Stimulated activated CD4-positive, alpha-beta T cell treated with anti-CD3 and anti-CD28 coated beads, Interleukin-12 subunit alpha, Interleukin-12 subunit beta, amount 100 ng/mL, for 24 hours (primary cell): Measurements from ENCODE around the gene ERFE.
"Not testable (repeated sequence)": the region's sequence is repeated elsewhere in the genome, so short reads cannot be mapped to it uniquely, and the experiment has no call there.

Source experiments
- DNase-seq, 2 experiments: peaks; one replicate each; pipeline ENCODE4 v3.0.0-alpha.2; 2020; ENCODE audit warnings: low read depth in 2 of 2

The ERFE gene

DNA sequence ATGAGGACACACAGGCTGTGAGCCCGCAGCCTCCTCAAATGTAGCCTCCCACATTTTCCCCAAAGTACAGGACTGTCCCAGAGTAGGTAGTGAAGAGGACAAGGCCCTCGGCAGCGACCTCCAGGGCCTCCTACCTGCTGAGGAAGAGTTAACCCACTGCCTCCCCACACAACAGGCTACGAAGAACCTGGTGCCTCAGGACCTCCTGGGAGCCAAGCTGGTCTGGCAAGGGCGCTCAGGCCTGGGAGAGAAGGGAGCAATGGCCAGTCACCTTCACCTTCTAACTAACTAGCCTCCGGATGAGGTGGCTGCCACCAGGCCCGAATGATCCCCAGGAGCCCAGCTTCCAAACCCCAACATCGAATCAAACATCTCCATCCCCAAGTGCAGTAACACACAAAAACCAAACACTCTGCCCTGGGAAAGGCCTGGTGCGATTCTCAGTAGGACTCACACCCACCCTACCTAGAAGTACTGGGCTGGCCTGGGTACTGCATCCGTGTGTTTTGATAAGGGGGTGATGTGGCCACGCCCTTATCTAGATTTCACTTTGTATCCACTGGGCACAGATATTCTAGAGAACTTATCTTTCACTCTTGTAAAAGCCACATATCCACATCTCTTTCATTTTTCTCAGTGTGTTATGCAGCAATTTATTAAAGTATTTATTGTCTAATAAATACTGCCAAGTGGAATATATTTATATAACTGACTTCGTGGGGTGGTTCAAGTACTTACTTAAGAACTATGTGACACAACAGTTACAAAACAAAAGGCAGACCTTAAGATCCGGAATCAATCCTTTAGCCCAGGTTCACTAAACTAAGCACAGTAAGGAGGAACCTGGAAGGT is 9.7 kb downstream of the ERFE start:
- no peak for DNase-seq

DNA sequence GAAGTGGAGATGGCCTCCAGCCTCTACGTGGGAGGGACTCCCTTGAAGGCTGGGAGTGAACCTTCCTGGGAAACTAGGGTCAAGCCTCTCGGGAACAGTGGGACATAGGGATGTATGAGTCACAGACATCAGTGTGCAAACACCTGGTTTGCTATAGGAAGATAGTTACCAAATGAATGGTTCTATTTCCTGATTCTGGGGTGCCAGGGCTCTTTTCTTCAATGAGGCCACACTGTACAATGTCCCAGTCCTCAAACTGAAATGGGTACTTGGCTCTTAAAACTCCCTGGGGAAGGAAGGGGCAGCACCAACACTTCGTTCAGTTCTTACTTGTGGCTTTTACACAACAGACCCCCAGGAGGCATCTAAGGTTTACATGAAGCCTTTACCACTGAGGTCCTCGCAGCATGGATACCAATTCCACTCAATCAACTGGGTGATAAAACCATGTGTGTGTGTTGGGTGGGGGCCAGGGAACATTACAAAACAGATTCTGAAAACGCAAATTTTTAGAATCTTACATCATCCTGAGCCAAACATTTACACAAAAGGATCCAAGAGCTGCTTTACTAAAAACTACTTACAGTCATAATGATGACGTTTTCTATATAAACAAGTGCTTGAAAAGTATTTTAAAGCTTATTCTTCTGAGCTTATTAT is 10.4 kb downstream of the ERFE start:
- no peak for DNase-seq

DNA sequence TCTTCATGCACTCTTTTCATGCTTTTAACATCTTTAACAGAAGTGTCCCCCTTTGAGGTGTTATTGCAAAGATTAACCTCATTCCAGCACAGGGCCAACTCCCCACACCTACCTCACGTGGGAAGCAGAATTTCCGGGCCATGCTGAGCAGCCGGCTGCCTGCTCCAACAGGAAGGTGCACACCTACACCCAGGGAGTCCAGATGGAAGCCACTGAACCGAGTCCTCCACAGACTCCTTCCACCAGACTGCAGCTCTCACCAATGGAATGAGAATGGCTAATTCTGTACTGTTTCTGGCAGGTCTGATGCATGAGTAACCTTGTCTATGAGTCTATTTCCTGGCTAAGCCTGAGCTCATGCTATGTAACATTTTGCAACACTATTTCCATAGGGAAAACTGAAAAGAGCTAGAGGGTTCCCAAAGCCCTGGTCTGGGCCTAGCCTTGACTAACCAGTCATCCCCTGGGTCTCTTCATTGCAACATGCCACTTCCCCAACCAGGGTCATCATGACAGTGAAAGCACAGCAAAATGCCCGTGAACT is 11.0 kb downstream of the ERFE start:
- DNase-seq: no peak

DNA sequence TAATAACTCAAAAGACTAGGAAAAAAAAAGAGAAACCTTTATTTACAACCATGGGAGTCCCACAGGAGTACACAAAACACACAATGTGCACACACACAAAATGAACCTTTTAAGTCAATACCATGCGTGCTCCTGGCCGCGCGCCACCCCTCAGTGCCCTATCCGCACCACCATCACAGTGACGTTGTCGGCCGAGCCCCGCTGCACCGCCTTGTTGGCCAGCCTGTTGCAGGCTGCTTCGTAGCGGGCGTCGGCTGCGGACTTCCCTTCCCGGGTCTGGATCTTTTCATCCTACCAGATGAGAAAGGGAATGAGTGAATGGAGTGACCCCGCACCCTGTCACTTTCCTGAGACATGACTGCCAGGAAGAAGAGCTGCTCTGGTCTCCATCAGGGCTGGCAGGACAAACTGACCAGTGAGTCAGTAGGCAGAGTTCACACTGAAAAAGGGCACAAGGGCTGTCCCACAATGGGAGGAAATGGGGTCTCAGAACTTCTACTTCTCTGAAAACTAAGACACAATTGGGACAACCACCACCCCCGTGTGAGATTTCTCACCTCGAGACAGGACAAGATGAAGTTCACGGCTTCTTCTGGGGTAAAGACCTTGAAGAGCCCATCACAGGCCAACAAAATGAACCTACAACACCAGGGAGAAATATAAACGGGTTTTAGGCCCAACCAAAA is 11.8 kb downstream of the ERFE start:
- no peak for DNase-seq

DNA sequence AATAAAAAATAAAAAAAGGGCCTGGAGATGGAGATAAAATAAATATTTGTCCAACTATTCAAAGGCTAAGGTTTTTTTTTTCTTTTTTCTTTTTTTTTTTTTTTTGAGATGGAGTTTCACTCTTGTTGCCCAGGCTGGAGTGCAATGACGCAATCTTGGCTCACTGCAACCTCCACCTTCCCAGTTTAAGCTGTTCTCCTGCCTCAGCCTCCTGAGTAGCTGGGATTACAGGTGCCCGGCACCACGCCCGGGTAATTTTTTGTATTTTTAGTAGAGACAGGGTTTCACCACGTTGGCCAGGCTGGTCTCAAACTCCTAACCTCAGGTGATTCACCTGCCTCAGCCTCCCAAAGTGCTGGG is 12.3 kb downstream of the ERFE start:
- not testable (repeated sequence) for DNase-seq

DNA sequence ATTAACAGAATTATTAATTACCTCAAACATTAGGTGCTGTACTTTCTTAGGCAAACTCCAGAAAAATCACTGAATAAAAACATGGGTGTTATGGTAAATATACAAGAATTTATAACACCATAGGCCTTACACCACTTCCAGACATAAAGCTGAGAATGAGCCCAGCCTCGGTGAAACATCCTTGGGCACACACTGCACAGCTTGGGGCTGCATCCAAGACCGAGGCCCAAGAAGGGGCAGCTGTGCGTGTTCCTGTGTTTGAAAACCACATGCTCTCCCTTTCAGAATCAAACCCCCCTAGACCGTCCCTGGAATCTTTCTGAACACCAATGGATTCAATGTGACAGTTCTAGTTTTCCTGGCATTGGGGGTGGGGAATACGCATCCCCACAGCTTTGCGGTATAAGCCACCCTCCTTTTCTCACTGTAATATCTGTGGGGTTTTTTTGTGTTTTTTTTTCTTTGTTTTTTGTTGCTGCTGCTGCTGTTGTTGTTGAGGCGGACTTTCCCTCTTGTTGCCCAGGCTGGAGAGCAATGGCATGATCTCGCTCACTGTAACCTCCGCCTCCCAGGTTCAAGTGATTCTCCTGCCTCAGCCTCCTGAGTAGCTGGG is 12.9 kb downstream of the ERFE start:
- DNase-seq: no peak

DNA sequence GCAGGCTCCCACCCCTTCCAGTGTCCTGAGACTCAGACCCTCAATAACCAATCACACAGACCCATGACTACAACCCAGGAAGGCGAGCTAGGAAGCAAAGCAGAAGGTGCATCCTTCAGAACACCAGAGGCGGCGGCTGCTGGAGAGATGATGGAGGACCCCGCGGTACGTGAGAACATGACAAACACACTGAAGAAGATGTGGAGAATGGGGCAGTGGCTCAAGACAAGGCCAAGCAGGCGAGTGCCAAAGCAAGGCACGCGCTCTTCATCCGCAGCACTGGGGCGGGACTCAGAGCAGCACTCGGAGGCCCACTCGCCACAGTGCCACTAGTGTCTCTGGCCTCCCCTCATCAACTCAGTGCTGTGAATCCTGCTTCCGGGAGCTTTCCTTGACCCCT is 13.7 kb downstream of the ERFE start:
- no peak for DNase-seq

DNA sequence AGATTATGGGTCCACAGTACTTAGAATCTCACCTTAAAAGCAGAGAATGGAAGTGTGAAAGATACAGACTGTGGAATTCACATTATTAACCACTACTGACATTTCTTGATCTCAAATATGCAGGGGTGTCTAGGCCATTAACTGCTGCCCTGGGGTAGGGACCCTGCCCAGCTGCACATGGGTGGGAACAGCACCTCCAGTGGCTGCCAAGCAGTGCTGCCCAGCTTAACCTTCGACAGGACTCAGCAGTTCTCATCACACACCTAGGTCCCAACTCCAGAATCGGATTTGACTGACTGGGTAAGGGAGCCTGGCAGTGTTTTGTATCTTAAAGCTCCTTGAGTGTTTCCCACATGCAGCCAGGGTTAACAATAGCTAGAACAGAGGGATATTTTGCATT is 14.9 kb downstream of the ERFE start:
- no peak for DNase-seq

DNA sequence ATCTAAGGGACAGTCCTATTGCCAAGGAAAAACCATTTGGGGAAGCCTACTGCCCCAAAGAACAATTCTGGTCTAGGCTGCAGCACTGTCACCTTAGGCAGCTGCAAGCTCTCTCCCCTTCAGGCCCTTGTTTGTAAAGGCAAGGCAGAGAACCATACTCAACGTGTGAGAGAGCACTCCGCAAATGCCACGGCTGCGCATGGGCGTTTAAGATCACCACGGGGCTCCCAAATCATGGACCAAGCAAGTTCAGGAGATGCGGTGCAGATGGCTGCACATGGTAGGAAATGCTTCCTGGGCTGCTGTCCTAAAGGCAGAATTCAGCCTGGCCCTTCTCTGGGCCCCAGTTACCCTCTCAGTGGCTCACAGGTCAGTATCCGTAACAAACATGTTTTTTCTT is 15.5 kb downstream of the ERFE start:
- no peak for DNase-seq

DNA sequence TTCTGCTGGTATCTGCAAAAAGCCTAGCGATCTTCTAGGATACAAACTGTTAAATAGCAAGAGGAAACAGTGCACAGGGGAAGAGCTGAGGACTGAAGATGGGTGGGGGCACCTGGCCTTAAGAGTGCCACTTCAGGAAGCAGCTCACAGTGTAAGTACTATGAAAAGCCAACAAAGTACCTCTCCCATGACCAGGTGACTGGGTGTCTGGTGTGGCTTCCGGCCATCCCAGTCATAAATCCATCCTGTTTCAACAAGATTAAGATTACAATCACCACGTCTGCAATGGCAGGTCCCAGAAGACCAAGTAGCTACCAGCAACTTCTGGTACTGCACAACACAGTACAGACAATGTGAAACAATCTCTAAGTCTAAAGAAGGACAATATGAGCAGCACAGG is 15.9 kb downstream of the ERFE start:
- no peak for DNase-seq

DNA sequence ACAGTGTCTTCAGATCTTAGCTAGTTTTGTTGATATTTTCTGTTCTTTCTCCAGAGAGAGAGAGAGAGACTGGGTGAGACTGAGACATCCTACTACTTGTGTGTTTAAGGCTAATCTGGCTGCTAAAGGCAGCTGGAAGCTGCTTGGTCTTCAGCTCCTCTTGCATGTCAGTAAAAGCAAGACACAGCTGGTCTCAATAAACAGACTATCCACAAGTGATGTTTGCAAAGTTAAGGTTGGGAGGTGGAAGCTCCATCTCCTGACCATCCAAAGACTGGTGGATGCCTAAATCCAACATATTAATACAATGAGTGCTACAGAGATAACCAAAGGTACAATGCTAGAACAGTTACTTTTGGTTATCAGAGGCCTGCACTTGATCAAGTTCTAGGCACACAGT is 17.8 kb downstream of the ERFE start:
- no peak for DNase-seq

DNA sequence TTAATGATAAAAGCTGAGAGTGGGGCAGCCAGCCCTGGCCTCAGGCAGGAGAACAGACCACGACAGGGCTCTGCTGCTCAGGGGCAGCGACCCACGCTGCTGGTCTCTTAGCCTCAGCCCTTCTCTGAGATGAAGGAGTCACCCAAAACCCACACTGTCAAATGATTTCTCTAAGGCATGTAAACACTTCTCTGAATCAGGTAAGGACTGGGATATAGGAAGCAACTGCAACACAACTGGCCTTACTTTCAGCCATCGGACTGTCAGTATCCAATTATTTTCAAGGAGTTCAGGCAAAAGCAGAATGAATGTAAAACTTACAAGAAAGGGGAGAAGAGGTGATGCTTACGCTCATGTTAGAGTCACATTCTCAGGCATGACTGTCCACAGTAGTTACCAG is 21.8 kb downstream of the ERFE start:
- no peak for DNase-seq

DNA sequence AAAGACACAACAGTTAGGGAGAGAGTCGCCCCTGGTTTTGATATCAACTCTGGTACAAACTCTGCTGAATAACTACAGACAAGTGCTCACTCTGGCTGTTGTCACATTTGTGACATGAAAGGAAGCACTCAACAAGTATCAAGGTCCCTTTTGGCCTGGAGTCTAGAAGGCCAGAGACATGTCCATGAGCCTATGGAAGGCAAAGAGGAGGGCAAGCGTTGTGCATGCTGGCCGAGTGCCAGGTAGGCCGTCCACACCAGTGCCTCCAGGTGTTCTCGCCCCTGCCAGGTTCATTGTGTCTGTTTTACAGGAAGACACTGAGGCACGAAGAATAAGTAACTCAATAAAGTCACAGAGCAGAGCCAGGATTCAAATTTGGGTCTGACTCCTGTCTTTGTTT is 23.6 kb downstream of the ERFE start:
- DNase-seq: no peak

DNA sequence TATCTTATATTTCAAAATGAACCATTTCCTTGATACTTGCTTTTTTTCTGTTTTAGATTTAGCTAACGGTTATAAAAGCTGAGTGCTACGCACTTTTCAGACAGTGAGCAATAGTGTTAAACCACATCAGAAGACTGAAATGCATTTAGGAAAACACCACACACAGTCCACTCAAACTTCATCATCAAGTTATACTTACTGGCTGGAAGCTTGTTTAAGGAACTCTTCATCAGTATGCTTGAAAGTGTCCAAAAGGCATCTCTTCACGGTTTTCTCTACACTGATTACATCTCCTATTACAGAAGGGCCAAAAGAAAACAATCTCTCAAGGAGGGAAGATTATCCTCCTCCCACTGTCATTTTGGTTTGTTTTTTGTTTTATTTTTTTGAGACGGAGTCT is 25.1 kb downstream of the ERFE start:
- DNase-seq: no peak

DNA sequence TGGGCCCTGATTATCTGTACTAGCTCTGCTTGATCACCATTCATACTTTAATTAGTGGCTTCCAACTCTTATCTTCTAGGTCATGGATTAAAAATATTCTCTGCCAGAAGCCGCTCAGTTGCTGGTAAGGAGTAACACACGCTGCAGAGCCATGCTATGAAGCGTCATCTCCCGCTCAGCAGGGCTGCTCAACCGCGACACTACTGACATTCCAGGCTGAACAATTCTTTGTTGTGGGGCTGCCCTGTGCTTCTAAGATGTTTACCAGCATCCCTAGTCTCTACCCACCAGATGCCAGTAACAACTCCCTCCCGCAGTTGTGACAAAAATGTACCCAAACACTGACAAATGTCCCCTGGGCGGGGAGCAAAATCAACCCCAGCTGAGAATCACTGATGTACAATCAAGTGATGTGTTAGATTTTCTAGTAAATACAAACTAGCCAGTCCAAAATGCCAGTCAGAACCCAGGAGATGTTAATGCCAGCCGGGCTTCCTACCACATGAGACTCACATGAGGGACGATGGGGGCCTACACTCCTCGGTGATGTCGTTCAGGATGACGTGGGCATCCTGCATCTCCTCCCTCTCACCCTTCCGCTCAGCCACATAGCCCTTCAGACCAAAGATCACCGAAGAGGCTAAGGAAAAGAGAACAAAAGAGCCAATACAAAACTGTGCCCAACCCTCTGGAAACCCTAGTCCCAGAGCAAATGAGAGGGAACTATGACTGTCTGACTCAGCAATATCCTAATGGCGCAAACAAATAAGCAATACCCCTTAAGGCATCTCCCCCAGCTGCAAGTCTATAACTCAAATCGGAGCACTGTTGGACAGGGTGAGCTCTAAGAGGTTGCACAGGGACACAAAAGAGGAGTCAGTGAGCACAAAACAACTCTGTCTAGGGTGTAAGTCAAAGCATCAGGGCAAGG is 29.1 kb downstream of the ERFE start:
- DNase-seq: no peak

DNA sequence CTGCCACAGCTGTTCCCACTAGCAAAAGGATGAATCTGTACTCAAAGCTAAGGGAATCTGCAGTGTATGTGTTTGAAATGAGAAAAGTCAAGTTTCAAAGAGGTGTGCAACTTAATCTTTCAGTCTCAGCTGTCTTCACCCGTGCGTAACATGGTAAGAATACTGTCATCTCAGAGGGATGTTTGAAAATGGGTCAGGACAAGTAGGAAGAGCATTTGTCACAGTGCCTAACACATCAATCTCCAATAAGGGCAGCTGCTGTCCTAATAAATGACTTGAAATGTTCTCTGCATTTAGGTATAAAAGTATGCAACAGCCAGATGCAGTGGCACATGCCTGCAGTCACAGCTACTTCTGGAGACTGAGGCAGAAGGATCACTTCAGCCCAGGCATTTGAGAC is 31.7 kb downstream of the ERFE start:
- DNase-seq: no peak

DNA sequence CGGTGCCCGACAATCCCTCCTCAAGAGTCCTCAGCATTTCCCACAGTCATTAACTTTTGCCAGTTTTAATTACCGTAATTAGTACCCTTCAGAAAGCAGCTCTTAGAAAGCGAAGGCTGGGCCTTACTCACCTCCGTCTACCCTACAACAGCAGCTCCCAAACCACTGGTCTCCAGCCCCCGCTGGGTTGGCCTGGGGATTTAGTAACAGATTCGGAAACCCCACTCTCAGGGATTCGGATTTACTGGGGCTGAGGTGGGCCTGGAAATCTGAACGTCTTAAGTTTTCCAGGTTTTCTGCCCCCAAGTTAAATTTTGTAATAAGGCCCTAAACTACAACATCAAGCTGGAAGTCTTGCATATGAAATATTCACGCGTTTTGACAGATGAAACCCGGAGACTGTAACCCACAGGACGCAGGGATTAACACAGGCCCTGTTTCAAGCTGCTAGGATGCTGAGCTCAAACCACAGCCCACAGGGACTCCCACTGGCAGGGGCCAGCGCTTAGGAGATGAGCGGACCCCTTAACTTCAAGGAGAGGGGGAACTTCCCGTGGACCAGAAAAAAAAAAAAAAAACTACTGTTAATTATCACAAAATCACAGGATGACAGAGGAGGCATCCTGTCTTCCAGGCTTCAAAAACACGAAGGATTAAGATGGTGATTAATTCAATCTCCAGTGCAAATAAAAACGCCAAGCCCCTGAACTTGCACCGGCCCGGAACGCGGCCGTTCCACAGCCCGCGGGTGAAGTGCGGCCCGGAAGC is 43.7 kb downstream of the ERFE start:
- DNase-seq: no peak

DNA sequence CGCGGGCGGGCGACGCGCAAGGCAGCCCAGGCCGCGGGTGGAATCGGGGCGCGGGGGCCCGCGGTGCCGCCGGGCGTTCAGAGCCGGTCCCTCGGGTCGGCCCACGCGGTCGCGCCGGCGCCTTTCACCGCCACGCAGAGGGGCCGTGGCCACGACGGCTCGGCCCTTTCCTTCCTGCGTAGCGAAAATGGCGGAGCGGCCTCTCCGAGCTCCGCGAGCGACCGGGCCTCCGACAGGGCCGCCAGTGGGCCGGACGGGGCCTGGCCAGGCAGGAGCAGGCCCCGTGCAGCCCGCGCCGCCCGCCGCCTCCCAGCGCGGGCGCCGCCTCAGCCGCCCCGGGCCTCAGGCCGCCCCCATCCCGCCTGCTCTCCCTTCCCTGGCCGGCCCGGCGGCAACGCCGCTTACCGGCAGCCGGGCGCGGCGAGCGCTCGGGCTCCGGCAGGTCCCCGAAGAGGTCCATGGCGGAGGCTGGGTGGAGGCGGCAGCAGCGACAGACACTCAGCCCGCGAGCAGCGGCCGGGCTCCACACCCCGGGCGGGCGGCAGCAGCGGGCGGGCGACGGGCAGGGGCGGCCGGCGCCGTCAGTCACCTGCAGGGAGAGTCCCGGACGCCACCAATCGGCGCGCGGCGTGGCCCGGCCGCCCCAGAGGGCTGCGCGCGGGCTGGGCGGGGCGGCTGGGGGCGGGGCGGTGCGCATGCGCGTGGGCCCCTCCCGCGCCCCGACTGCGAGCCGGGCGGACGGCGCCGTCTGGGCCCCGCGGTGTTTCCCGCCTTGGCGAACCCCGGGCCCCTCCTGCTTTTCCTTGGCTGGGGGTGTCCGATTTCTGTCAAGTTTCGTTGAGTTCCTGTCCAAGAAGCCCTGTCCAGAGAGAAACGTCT is 44.6 kb downstream of the ERFE start, which contains the start of gene ILKAP:
ILKAP (minus strand) TSS at position 602 of the 879 bp plus-strand sequence; CDS start at position 460, 142 bp downstream.
- peak; percentile 76 to 83 for DNase-seq

DNA sequence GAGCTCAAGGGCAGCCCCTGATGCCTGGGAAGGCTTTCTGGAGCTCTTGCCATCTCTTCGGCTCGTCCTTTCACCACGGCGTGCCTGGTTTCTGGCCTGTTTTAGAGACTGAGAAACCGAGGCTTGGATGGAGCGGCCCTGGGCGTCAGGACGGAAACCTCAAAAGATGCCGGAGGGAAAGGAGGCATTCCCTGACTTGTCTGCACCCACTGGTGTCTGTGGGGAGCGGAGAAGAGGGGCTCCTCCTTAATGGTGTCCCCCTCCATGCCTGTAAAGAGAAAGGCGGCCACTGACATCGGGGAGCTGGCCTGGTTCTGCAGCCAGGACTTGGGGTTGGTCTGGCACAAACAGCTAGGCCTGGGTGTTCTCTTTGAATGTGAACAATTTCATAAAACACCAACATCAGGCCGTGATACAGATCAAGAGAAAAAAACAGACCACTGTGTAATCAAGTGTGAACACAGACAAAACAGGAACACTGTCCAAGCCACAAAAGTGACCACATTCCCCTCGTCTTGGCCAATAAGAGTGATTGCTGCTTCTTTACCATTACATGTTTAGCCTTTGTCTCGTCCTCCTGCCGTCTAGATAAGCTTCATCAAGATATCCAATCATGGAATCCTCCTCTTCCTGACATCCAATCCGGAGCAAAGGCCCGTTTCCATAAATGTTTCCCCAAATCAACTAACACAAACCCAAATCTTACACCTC is 45.4 kb downstream of the ERFE start:
- DNase-seq: no peak
